NCI-H446 (cell line): ENCODE measurements around the gene TST.

Experiments used
- DNase-seq, 2 experiments: peaks; one replicate each; lab custom pipeline; 2025; lab: John Stamatoyannopoulos, UW

The TST gene

DNA sequence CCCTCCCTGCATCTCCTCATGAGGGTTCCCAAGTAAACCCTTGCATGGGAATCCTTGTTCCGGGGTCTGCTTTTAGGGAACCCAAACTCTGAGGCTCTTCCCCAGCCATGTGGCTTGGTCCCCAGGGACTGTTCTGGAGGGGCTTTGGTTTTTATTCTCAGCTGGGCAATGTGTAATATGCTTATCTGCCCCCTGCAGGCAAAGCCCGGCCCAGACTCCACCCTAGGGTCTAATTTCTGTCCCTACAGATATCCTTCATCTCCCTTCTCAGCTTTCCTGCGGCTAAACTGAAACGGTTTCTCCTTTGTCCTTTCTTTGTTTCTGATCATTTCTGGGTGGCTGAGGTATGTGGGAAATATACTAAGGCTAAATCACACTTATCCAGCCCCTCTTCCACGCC lies 37.1 kb downstream of the TST start:
- no peak for DNase-seq

DNA sequence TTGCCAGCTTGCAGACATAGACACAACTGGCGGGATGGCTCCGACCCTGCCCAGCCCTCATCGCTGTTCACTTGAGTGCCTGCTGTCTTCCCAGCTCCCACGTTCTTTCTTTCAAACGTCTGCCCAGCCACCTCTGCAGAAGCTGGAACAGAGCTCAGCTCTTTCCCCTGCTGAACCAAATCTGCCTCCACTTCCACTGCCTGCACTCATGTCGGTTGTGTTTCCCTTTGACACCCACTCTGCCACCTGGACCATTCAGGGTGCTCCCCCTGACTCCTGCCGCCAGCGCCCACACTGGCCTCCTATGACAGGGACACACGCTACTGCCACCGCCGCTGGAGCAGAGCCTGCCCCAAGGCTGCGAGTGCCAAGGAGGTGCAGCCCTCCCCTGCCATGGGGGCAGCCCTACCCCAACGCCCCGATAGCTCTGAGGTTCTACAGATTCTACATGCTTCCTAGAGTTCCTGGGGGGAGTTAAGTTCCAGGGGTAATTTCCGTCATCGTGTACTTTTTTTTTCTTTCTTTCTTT lies 37.9 kb downstream of the TST start:
- DNase-seq, result no peak

- DNase-seq, result no peak
Observed at GRCh38 chr22:36979016-36979910, 40.0 kb downstream of the TST start.

- DNase-seq, result peak; percentile 19 to 86
Observed at GRCh38 chr22:36977947-36978660, 41.1 kb downstream of the TST start.

DNA sequence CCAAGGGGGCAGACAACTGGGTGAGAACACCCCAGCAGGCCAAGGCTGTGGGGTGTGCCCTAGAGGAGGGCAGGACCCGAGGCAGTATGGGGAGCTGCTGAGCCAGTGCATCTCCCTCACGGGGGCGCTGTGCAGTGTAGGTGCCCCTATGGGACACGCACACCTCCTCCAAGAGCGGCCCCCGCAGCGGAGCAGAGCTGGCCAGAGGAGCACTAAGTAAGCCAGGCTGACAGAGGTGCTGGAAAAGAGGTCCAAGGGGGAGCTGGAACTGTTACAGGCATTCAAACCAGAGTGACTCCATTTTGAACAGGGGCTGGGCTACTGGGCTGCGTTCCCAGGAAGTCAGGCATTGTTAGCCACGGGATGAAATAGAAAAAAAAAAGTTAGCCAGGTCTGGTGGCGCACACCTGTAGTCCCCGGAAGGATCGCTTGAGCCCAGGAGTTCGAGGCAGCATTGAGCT lies 41.8 kb downstream of the TST start:
- DNase-seq, result no peak

DNA sequence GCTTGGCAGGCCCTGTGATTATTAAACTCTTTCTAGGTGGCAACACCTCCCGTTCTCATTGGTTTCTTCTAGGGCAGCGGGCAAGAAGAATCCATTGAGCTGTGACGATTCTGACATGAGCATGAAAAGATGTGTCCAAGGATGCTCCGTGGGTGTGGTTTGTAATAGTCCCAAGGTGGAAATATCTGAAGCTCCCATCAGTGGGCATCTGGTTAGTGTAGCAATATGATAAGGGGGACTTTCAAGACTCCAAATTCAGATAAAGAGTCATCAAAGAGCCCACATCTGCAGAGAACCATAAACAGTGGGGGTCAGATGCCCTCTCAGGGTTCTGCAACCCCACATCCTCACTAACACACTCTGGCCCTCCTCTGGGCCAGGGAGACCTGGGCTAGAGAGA lies 42.6 kb downstream of the TST start:
- DNase-seq, result no peak

GRCh38 chr22:36971341-36972125 lies 47.7 kb downstream of the TST start:
- no peak for DNase-seq

GRCh38 chr22:36968249-36968964 lies 50.8 kb downstream of the TST start:
- no peak for DNase-seq

DNA sequence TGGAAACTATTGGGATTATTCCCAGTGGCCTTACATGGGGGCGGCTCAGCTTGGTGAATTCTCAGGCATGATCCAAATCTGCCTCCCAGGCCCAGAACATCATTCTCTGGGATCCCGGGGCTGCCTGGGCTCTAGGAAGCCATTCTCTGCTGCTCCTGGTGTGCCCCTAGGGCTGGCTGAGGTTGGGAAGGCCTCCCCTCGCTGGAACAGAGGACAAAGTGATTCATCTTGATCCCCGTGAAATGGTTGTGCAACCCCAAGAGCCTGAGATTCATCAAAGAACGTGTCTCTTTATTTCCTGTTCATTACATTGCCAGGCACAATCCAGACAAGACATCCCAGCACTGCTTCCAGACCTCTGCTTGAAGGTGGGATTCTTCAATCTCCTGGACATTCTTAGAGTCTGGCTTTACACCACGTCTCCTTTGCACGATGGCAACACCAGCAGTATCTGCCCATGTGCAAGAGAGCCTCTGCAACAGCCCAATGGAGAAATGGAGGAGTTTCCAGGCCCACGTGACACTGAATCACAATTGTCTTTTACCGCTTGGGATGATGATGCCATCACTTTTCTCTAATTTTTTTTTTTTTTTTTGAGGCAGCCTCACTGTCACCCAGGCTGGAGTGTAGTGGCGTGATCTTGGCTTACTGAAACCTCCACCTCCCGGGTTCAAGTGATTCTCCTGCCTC lies 52.3 kb downstream of the TST start:
- no peak for DNase-seq

DNA sequence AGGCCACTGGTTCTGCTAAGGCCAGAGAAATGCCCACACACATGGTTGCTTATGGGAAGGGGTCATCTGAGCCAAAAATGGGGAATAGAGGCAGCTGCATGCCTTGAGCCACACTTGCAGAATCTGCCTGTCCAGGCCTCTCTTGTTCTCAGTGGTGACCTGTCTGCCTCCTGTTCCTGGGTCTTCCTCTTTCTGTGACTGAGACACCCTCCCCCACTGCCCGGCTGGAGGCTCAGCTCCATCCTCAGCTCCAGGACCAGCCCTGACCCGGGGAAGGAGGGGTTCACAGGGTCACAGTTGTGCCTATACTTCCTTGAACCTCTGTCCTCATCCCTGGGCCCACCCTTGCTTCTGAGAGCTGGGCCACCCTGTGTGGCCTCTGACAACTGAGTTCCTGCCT lies 53.6 kb downstream of the TST start:
- DNase-seq, result no peak

- DNase-seq, result no peak
Observed at GRCh38 chr22:36964106-36964505, 55.1 kb downstream of the TST start.

DNA sequence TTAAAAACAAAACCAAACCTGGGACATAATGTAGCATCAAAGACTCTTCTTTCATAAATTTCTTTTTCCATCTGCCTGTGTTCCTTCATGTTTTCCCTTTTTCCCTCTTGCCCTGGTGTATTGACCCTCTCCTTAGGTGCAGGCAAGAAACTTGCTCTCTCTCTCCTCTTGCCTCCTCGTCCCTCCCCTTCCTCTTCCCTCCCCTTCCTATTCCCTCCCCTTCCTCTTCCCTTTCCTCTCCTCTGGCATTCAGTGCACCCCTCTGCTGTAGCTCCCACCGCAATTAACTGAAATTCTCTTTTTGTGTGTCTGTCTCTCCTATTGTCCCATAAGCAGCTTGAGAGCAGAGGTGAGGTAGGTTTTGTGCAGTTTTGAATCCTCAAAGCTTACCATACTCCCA lies 55.9 kb downstream of the TST start:
- no peak for DNase-seq

- no peak for DNase-seq
Observed at GRCh38 chr22:36961626-36962025, 57.6 kb downstream of the TST start.
